Sigmoid colon (tissue), 4 donors: Measurements from ENCODE around the gene DCTPP1.

Experiments
- CTCF ChIP-seq, 4 experiments: fragments of 450-650 bp in 3 of 4; fragments of 200-600 bp in 1 of 4; IDR thresholded peaks; one replicate each; pipeline ENCODE4 v1.5.1; 2016 to 2019; ENCODE audit warnings: antibody characterized with exemption in 4 of 4, mild to moderate bottlenecking in 3 of 4, moderate library complexity in 2 of 4
- EP300 ChIP-seq, 4 donors: sonication (generic); formaldehyde crosslinking; IDR thresholded peaks; one replicate each; pipeline ENCODE4 v1.6.1; 2017; ENCODE audit warnings: antibody characterized with exemption in 4 of 4
- POLR2A ChIP-seq, 2 donors: fragments of 450-650 bp; IDR thresholded peaks; one replicate each; pipeline ENCODE4 v1.6.1; 2016; ENCODE audit warnings: antibody characterized with exemption in 2 of 2, mild to moderate bottlenecking in 2 of 2, moderate library complexity in 2 of 2

- TF ChIP-seq CTCF (IDR thresholded peaks at IDR 0.05), result no peak
- TF ChIP-seq POLR2A (IDR thresholded peaks at IDR 0.05), result no peak
- no peak for TF ChIP-seq EP300 (IDR thresholded peaks at IDR 0.05)
These were observed 11.3 kb downstream of the DCTPP1 start for GRCh38 chr16:30418350-30419181.
